ENCODE data around the gene KLK12. TPM values are rescaled to one million over a fixed set of nuclear protein-coding genes. Genes with fewer than 3 reads are reported as not detected.

KLK12 gene
- total RNA-seq, 1 donor, result not detected

- no peak overlapping the region for H2AFZ ChIP-seq (ENCODE audit: low read length)
- H3K27ac ChIP-seq (ENCODE audit: low read depth, low read length), result no peak overlapping the region
- no peak overlapping the region for H3K4me2 ChIP-seq (ENCODE audit: insufficient read depth, low read length)
- no peaks in the 10 kb centered on the region for H3K79me2 ChIP-seq (ENCODE audit: insufficient read depth, low read length)
- no peaks in the 10 kb centered on the region for H3K4me1 ChIP-seq (ENCODE audit: insufficient read depth, low read length)
- H3K36me3 ChIP-seq (ENCODE audit: insufficient read depth, low read length), result no peaks in the 10 kb centered on the region
- no peaks in the 10 kb centered on the region for H4K20me1 ChIP-seq (ENCODE audit: insufficient read depth, low read length)
- no peak overlapping the region for H3K4me3 ChIP-seq (ENCODE audit: insufficient read depth, low read length)
- no peak for TF ChIP-seq CTCF (IDR thresholded peaks at IDR 0.05; ENCODE audit: extremely low read depth, low read depth, low read length)
- H3K27me3 ChIP-seq (ENCODE audit: insufficient read depth, low read length), result peaks cover 22% of the 10 kb centered on the region
- H3K9me3 ChIP-seq (ENCODE audit: low read depth, low read length), result no peaks in the 10 kb centered on the region
- DNase-seq (ENCODE audit: insufficient read length, low spot score, missing footprints), result no peak
Observed at GRCh38 chr19:51024924-51025323, 9.9 kb downstream of the KLK12 start.

GRCh38 chr19:51023946-51024345 lies 10.9 kb downstream of the KLK12 start:
- Histone ChIP-seq H3K27me3 (ENCODE audit: insufficient read depth, low read length) (peaks cover 31% of the 10 kb centered on the region), H3K27ac (ENCODE audit: low read depth, low read length) (no peak overlapping the region), H3K9me3 (ENCODE audit: low read depth, low read length) (no peaks in the 10 kb centered on the region), H3K4me1 (ENCODE audit: insufficient read depth, low read length) (no peaks in the 10 kb centered on the region), H3K79me2 (ENCODE audit: insufficient read depth, low read length) (no peaks in the 10 kb centered on the region), H2AFZ (ENCODE audit: low read length) (no peak overlapping the region), H3K4me2 (ENCODE audit: insufficient read depth, low read length) (no peak overlapping the region), H4K20me1 (ENCODE audit: insufficient read depth, low read length) (no peaks in the 10 kb centered on the region), H3K4me3 (ENCODE audit: insufficient read depth, low read length) (no peak overlapping the region), H3K36me3 (ENCODE audit: insufficient read depth, low read length) (no peaks in the 10 kb centered on the region)
- TF ChIP-seq CTCF (IDR thresholded peaks at IDR 0.05; ENCODE audit: extremely low read depth, low read depth, low read length), result no peak
- DNase-seq (ENCODE audit: insufficient read length, low spot score, missing footprints), result no peak

- no peaks in the 10 kb centered on the region for H3K79me2 ChIP-seq (ENCODE audit: insufficient read depth, low read length)
- H3K36me3 ChIP-seq (ENCODE audit: insufficient read depth, low read length), result no peaks in the 10 kb centered on the region
- no peak for TF ChIP-seq CTCF (IDR thresholded peaks at IDR 0.05; ENCODE audit: extremely low read depth, low read depth, low read length)
- H3K4me1 ChIP-seq (ENCODE audit: insufficient read depth, low read length), result no peaks in the 10 kb centered on the region
- H3K9me3 ChIP-seq (ENCODE audit: low read depth, low read length), result no peaks in the 10 kb centered on the region
- H3K4me2 ChIP-seq (ENCODE audit: insufficient read depth, low read length), result no peak overlapping the region
- DNase-seq (ENCODE audit: insufficient read length, low spot score, missing footprints), result peak; percentile 51
- no peak overlapping the region for H3K27ac ChIP-seq (ENCODE audit: low read depth, low read length)
- H2AFZ ChIP-seq (ENCODE audit: low read length), result no peak overlapping the region
- no peak overlapping the region for H3K4me3 ChIP-seq (ENCODE audit: insufficient read depth, low read length)
- no peaks in the 10 kb centered on the region for H4K20me1 ChIP-seq (ENCODE audit: insufficient read depth, low read length)
- H3K27me3 ChIP-seq (ENCODE audit: insufficient read depth, low read length), result peaks cover 37% of the 10 kb centered on the region
Observed at GRCh38 chr19:51022526-51022925, 12.3 kb downstream of the KLK12 start.

- peak; percentile 71 for TF ChIP-seq CTCF (IDR thresholded peaks at IDR 0.05; ENCODE audit: extremely low read depth, low read depth, low read length)
- H3K36me3 ChIP-seq (ENCODE audit: insufficient read depth, low read length), result no peaks in the 10 kb centered on the region
- peak; percentile 85 for DNase-seq (ENCODE audit: insufficient read length, low spot score, missing footprints)
- no peaks in the 10 kb centered on the region for H3K9me3 ChIP-seq (ENCODE audit: low read depth, low read length)
- no peaks in the 10 kb centered on the region for H4K20me1 ChIP-seq (ENCODE audit: insufficient read depth, low read length)
- H3K79me2 ChIP-seq (ENCODE audit: insufficient read depth, low read length), result no peaks in the 10 kb centered on the region
- H3K4me3 ChIP-seq (ENCODE audit: insufficient read depth, low read length), result no peak overlapping the region
- no peak overlapping the region for H3K4me2 ChIP-seq (ENCODE audit: insufficient read depth, low read length)
- H2AFZ ChIP-seq (ENCODE audit: low read length), result no peak overlapping the region
- no peak overlapping the region for H3K27ac ChIP-seq (ENCODE audit: low read depth, low read length)
- H3K27me3 ChIP-seq (ENCODE audit: insufficient read depth, low read length), result peaks cover 40% of the 10 kb centered on the region
- no peaks in the 10 kb centered on the region for H3K4me1 ChIP-seq (ENCODE audit: insufficient read depth, low read length)
Observed at GRCh38 chr19:51020988-51021651, 13.7 kb downstream of the KLK12 start.

Measured in osteoblast (primary cell).